Measurements from ENCODE around the gene KLHL29. TPM values are rescaled to one million over a fixed set of nuclear protein-coding genes. Genes with fewer than 3 reads are reported as not detected.

KLHL29 gene
- total RNA-seq, 2 experiments from 2014 or later: 2.5 to 2.7 TPM

- Mint-ChIP-seq H3K27ac (no peak overlapping the region), H3K9me3 (no peaks in the 10 kb centered on the region), H3K4me1 (ENCODE audit: low read depth) (no peaks in the 10 kb centered on the region), H3K36me3 (ENCODE audit: low read depth) (no peaks in the 10 kb centered on the region), H3K27me3 (no peaks in the 10 kb centered on the region), H3K4me3 (no peak overlapping the region)
- no peak for TF ChIP-seq CTCF (IDR thresholded peaks at IDR 0.05)
- H3K27ac ChIP-seq (ENCODE audit: low read depth in 1 of 2, low read length in 2 of 2): no peak overlapping the region
- ATAC-seq (ENCODE audit: poor library complexity): no peak
- POLR2A ChIA-PET: no interaction called here
- H3K4me1 ChIP-seq (ENCODE audit: insufficient read depth, low read length): no peaks in the 10 kb centered on the region
- no peaks in the 10 kb centered on the region for H3K27me3 ChIP-seq (ENCODE audit: control insufficient read depth in 1 of 2, insufficient read depth in 2 of 2, low read length in 2 of 2)
- intact Hi-C loops (cut with DNase I, micrococcal nuclease): no loop called here
- DNase-seq: no peak
- no peak overlapping the region for H3K4me3 ChIP-seq (ENCODE audit: low read length)
- no peaks in the 10 kb centered on the region for H3K36me3 ChIP-seq (ENCODE audit: insufficient read depth, low read length)
- H3K9me3 ChIP-seq (ENCODE audit: control insufficient read depth in 1 of 2, insufficient read depth in 1 of 2, low read length in 2 of 2): no peaks in the 10 kb centered on the region
- CTCF ChIA-PET: no interaction called here
Measured at GRCh38 chr2:23504591-23504990, 119.6 kb downstream of the KLHL29 start.

- no peak overlapping the region for H3K27ac ChIP-seq (ENCODE audit: low read depth in 1 of 2, low read length in 2 of 2)
- ATAC-seq (ENCODE audit: poor library complexity): no peak
- TF ChIP-seq CTCF (IDR thresholded peaks at IDR 0.05): no peak
- H3K9me3 ChIP-seq (ENCODE audit: control insufficient read depth in 1 of 2, insufficient read depth in 1 of 2, low read length in 2 of 2): no peaks in the 10 kb centered on the region
- CTCF ChIA-PET: no interaction called here
- no peaks in the 10 kb centered on the region for H3K36me3 ChIP-seq (ENCODE audit: insufficient read depth, low read length)
- Mint-ChIP-seq H3K27ac (no peak overlapping the region), H3K27me3 (no peaks in the 10 kb centered on the region), H3K4me1 (ENCODE audit: low read depth) (no peaks in the 10 kb centered on the region), H3K36me3 (ENCODE audit: low read depth) (no peaks in the 10 kb centered on the region), H3K9me3 (no peaks in the 10 kb centered on the region), H3K4me3 (no peak overlapping the region)
- no peak for DNase-seq
- no peaks in the 10 kb centered on the region for H3K4me1 ChIP-seq (ENCODE audit: insufficient read depth, low read length)
- intact Hi-C loops (cut with DNase I, micrococcal nuclease): no loop called here
- POLR2A ChIA-PET: no interaction called here
- no peak overlapping the region for H3K4me3 ChIP-seq (ENCODE audit: low read length)
- H3K27me3 ChIP-seq (ENCODE audit: control insufficient read depth in 1 of 2, insufficient read depth in 2 of 2, low read length in 2 of 2): no peaks in the 10 kb centered on the region
Measured at GRCh38 chr2:23505218-23505983, 120.4 kb downstream of the KLHL29 start.

GRCh38 chr2:23505984-23506380, 121.0 kb downstream of the KLHL29 start:
- H3K4me3 Mint-ChIP-seq: no peak overlapping the region
- Histone ChIP-seq H3K27ac (ENCODE audit: low read depth in 1 of 2, low read length in 2 of 2) (no peak overlapping the region), H3K27me3 (ENCODE audit: control insufficient read depth in 1 of 2, insufficient read depth in 2 of 2, low read length in 2 of 2) (no peaks in the 10 kb centered on the region), H3K4me3 (ENCODE audit: low read length) (no peak overlapping the region), H3K9me3 (ENCODE audit: control insufficient read depth in 1 of 2, insufficient read depth in 1 of 2, low read length in 2 of 2) (no peaks in the 10 kb centered on the region), H3K4me1 (ENCODE audit: insufficient read depth, low read length) (no peaks in the 10 kb centered on the region), H3K36me3 (ENCODE audit: insufficient read depth, low read length) (no peaks in the 10 kb centered on the region)
- ATAC-seq (ENCODE audit: poor library complexity): no peak
- no peaks in the 10 kb centered on the region for H3K36me3 Mint-ChIP-seq (ENCODE audit: low read depth)
- no peaks in the 10 kb centered on the region for H3K27me3 Mint-ChIP-seq
- ChIA-PET POLR2A (no interaction called here), CTCF (no interaction called here)
- TF ChIP-seq CTCF (IDR thresholded peaks at IDR 0.05): no peak
- no peaks in the 10 kb centered on the region for H3K4me1 Mint-ChIP-seq (ENCODE audit: low read depth)
- H3K27ac Mint-ChIP-seq: no peak overlapping the region
- no peaks in the 10 kb centered on the region for H3K9me3 Mint-ChIP-seq
- intact Hi-C loops (cut with DNase I, micrococcal nuclease): no loop called here
- no peak for DNase-seq
